K562 treated with DMSO at 1 percent for 24 hours (cell line): ENCODE measurements around the gene FMO2. TPM values are rescaled to one million over a fixed set of nuclear protein-coding genes. Genes with fewer than 3 reads are reported as not detected.

Experiments
- total RNA-seq: library from RNA; unstranded; fragments of 300-600 nt; gene quantifications from 2 replicates; pipeline ENCODE4 v1.2.3, GENCODE V29; 2022; ENCODE audit warnings: low read depth; ENCODE audit not compliant: insufficient read depth

FMO2 gene, protein sequence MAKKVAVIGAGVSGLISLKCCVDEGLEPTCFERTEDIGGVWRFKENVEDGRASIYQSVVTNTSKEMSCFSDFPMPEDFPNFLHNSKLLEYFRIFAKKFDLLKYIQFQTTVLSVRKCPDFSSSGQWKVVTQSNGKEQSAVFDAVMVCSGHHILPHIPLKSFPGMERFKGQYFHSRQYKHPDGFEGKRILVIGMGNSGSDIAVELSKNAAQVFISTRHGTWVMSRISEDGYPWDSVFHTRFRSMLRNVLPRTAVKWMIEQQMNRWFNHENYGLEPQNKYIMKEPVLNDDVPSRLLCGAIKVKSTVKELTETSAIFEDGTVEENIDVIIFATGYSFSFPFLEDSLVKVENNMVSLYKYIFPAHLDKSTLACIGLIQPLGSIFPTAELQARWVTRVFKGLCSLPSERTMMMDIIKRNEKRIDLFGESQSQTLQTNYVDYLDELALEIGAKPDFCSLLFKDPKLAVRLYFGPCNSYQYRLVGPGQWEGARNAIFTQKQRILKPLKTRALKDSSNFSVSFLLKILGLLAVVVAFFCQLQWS
- not detected in 2 replicates for total RNA-seq

DNA sequence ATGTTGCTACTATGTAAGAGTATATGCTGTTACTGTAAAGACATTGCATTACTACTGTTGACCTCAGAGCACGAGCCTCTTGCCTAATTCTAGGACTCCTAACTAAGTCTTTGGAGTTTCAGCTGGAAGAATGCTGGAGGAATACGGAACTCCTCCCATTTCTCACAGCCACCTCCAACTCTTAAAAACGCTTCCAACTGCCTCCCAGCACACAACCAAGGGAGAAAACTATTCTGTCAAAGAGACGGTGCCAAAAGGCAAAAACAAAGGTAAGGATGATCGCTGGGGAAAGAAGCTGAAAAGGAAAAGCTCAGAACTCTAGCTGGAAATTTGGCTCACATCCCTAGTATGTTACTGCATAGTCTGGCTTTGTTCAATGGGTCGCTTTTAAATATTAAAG, at the start of gene FMO2:
Gene FMO2 (plus strand): TSS at position 210 of the 400 bp plus-strand sequence. CDS start 414 bp downstream, outside the sequence.

GRCh38 chr1:171248302-171248701, 63.2 kb downstream of the FMO2 start, which contains the start of gene FMO1:
Gene FMO1, plus strand, starts transcription at chr1:171248494. Its CDS starts 9,594 bp downstream, at chr1:171258088.

Other genes with a start within 250 kb of the FMO2 start
- gene MROH9, start 249.8 kb upstream of the FMO2 start, total RNA-seq, result not detected in 2 replicates
- not detected in 2 replicates for gene FMO3, start 94.4 kb upstream of the FMO2 start, total RNA-seq
- gene FMO1, start 63.2 kb downstream of the FMO2 start, total RNA-seq, result not detected in 2 replicates
- 0.42 and 0.65 TPM in 2 replicates for gene FMO4, start 128.9 kb downstream of the FMO2 start, total RNA-seq